GM23338 (cell line): ENCODE data around the gene CD247. TPM values are rescaled to one million over a fixed set of nuclear protein-coding genes. Genes with fewer than 3 reads are reported as not detected.

Experiments
- ATAC-seq: fragments of 200-7000 bp; cut with Tn5 transposase; 3 replicates; pipeline ENCODE4 v1.9.1; 2020
- DNase-seq: peaks from one replicate; pipeline ENCODE4 v3.0.0-alpha.2; 2015; ENCODE audit warnings: low spot score
- H2AFZ ChIP-seq: fragments of 200-600 bp; sonication (generic); 2 replicates; pipeline ENCODE4 v1.8.0; 2016; ENCODE audit warnings: antibody characterized with exemption, mild to moderate bottlenecking, moderate library complexity
- H3F3A ChIP-seq: fragments of 200-600 bp; sonication (generic); replicated peaks from 2 replicates; pipeline ENCODE4 v1.8.0; 2017; ENCODE audit warnings: antibody characterized with exemption, mixed run types, low read depth
- H3K27ac ChIP-seq: fragments of 200-600 bp; sonication (generic); 2 replicates; pipeline ENCODE4 v1.6.1; 2016; ENCODE audit warnings: low read depth
- H3K27me3 ChIP-seq: fragments of 200-600 bp; sonication (generic); 2 replicates; pipeline ENCODE4 v1.8.0; 2016; ENCODE audit warnings: mild to moderate bottlenecking, mixed run types, moderate library complexity; ENCODE audit not compliant: insufficient read depth
- H3K36me3 ChIP-seq: fragments of 200-600 bp; sonication (generic); 2 replicates; pipeline ENCODE4 v1.8.0; 2016; ENCODE audit warnings: mild to moderate bottlenecking; ENCODE audit not compliant: insufficient read depth
- H3K4me1 ChIP-seq: fragments of 200-600 bp; sonication (generic); 2 replicates; pipeline ENCODE4 v1.8.0; 2016; ENCODE audit warnings: mild to moderate bottlenecking, moderate library complexity; ENCODE audit not compliant: insufficient read depth
- H3K4me2 ChIP-seq: fragments of 200-600 bp; sonication (generic); 2 replicates; pipeline ENCODE4 v1.7.1; 2017; ENCODE audit warnings: mixed run types
- H3K4me3 ChIP-seq: fragments of 200-600 bp; sonication (generic); 2 replicates; pipeline ENCODE4 v1.6.1; 2016; ENCODE audit warnings: mixed run types
- H3K79me2 ChIP-seq: fragments of 200-600 bp; sonication (generic); replicated peaks from 2 replicates; pipeline ENCODE4 v1.8.0; 2017; ENCODE audit warnings: mild to moderate bottlenecking; ENCODE audit not compliant: insufficient read depth
- H3K9me2 ChIP-seq: fragments of 200-600 bp; sonication (generic); 2 replicates; pipeline ENCODE4 v1.8.0; 2017; ENCODE audit not compliant: insufficient read depth
- H4K20me1 ChIP-seq: fragments of 200-600 bp; sonication (generic); replicated peaks from 2 replicates; pipeline ENCODE4 v1.8.0; 2017; ENCODE audit warnings: mild to moderate bottlenecking; ENCODE audit not compliant: insufficient read depth
- H3K27ac Mint-ChIP-seq: 2 replicates; pipeline ENCODE4 v1.8.0; 2020; ENCODE audit warnings: inconsistent platforms, mild to moderate bottlenecking, moderate library complexity, mixed read lengths
- H3K27me3 Mint-ChIP-seq: 3 replicates; pipeline ENCODE4 v1.8.0; 2022; ENCODE audit warnings: low read depth, mild to moderate bottlenecking, moderate library complexity, mixed read lengths, inconsistent platforms; ENCODE audit not compliant: insufficient read depth, poor library complexity
- H3K36me3 Mint-ChIP-seq: 3 replicates; pipeline ENCODE4 v1.8.0; 2021; ENCODE audit warnings: low read depth, mild to moderate bottlenecking, inconsistent platforms, moderate library complexity, mixed read lengths
- H3K4me1 Mint-ChIP-seq: 3 replicates; pipeline ENCODE4 v1.8.0; 2020; ENCODE audit warnings: mild to moderate bottlenecking, inconsistent platforms, mixed read lengths
- H3K4me3 Mint-ChIP-seq: 3 replicates; pipeline ENCODE4 v1.8.0; 2021; ENCODE audit warnings: moderate library complexity, mild to moderate bottlenecking, inconsistent platforms, mixed read lengths
- H3K9me3 Mint-ChIP-seq: 3 replicates; pipeline ENCODE4 v1.8.0; 2020; ENCODE audit warnings: moderate library complexity, mild to moderate bottlenecking, inconsistent platforms, mixed read lengths
- CTCF ChIP-seq, 2 experiments: fragments of 200-600 bp in 1 of 2; sonication (generic) in 1 of 2; conservative IDR thresholded peaks; 2 replicates each; pipeline versions ENCODE4 v1.5.1 to v1.6.1; 2016 to 2017; ENCODE audit warnings: antibody characterized with exemption in 2 of 2, low read depth in 2 of 2, mild to moderate bottlenecking in 2 of 2, moderate library complexity in 1 of 2
- ETS1 ChIP-seq: IDR thresholded peaks from 2 replicates; pipeline ENCODE4 v1.6.1; 2016; ENCODE audit warnings: antibody characterized with exemption
- EZH2phosphoT487 ChIP-seq: fragments of 200-600 bp; sonication (generic); IDR thresholded peaks from one replicate; pipeline ENCODE4 v1.8.1; 2018; ENCODE audit warnings: antibody characterized with exemption; ENCODE audit not compliant: unreplicated experiment
- NANOG ChIP-seq: IDR thresholded peaks from 2 replicates; pipeline ENCODE4 v1.6.1; 2016; ENCODE audit warnings: antibody characterized with exemption, borderline replicate concordance
- ZNF462 ChIP-seq: fragments of 250-450 bp; sonication (Bioruptor Pico); IDR thresholded peaks from 2 replicates; pipeline ENCODE4 v1.5.0; 2020; ENCODE audit warnings: mild to moderate bottlenecking, moderate library complexity
- polyA plus RNA-seq: library from polyadenylated mRNA; unstranded; fragments of >200 nt; fragmentation: Nextera tagmentation; extraction: Ambion mirVana; gene quantifications from 2 replicates; pipeline ENCODE4 v1.2.1, GENCODE V29; 2016
- total RNA-seq: library from RNA; depleted of rRNA; stranded (reverse); fragments of >200 nt; shearing (Covaris generic); gene quantifications from 2 replicates; pipeline ENCODE4 v1.2.3, GENCODE V29; 2014

Gene CD247
- total and polyA plus RNA-seq, 2 experiments from 2014 or later, result 1.2 to 1.4 TPM

GRCh38 chr1:167426716-167427115 is 91.6 kb downstream of the CD247 start:
- H3K36me3 ChIP-seq, result no peaks in the 10 kb centered on the region
- H3F3A ChIP-seq, result peaks cover 9% of the 10 kb centered on the region; the same call in 1 of the 2 replicates
- H3K4me3 ChIP-seq, result no peak overlapping the region
- H3K27me3 ChIP-seq, result no peaks in the 10 kb centered on the region
- no peaks in the 10 kb centered on the region for H3K9me2 ChIP-seq
- no peaks in the 10 kb centered on the region for H3K9me3 Mint-ChIP-seq
- peaks cover 85% of the 10 kb centered on the region for H3K4me1 Mint-ChIP-seq
- H3K27ac Mint-ChIP-seq, result peak overlapping the region; percentile 77
- peaks cover 16% of the 10 kb centered on the region for H3K27me3 Mint-ChIP-seq
- no peak for DNase-seq
- H3K79me2 ChIP-seq, result no peaks in the 10 kb centered on the region
- TF ChIP-seq NANOG, result no peak
- TF ChIP-seq ETS1, result no peak
- no peak for TF ChIP-seq CTCF (conservative IDR thresholded peaks at IDR 0.05; ENCODE audit: low read depth in 2 of 2)
- no peak for TF ChIP-seq EZH2phosphoT487
- TF ChIP-seq ZNF462, result no peak
- H3K36me3 Mint-ChIP-seq, result no peaks in the 10 kb centered on the region
- ATAC-seq, result no peak
- H3K4me1 ChIP-seq, result peaks cover 69% of the 10 kb centered on the region
- no peak overlapping the region for H2AFZ ChIP-seq
- H4K20me1 ChIP-seq, result no peaks in the 10 kb centered on the region; the same call in 1 of the 2 replicates
- H3K27ac ChIP-seq, result peak overlapping the region; percentile 47
- peak overlapping the region; percentile 62; the same call in 1 of the 2 replicates for H3K4me2 ChIP-seq
- H3K4me3 Mint-ChIP-seq, result peak overlapping the region; percentile 23; the same call in 1 of the 3 replicates
